ENCODE data around the gene KIAA0513.

Gene KIAA0513

DNA sequence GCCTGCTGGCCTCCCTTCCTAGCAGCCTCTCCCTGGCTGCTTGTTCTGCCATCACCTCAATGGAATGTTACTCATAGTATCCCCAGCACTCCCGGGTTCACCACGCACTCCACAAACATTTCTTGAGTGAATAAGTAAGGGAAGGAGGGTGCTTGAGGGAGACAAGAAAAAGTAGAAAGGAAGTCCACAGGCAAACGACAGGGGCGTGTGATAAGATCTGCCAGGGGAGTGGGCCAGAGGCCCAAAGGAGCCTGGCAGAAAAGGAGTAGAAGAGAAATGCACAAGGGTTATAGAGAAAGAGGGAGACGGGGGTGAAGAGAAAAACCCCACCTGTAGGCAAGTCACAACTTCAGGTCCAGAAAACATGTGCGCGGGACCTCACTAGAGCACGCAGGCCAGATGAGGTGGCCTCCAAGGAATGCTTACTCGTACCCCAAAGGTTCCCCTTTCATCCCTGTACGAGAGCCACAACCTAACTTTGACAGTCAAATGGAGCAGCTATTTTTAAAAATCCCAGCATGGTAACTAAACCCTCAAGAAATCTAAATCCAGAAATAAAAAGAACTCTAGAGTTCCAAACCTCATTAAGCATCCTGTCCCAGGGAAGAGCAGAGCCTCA, 22.9 kb upstream of the KIAA0513 start:
- peak; percentile 89 for DNase-seq (ENCODE audit: low spot score)

DNA sequence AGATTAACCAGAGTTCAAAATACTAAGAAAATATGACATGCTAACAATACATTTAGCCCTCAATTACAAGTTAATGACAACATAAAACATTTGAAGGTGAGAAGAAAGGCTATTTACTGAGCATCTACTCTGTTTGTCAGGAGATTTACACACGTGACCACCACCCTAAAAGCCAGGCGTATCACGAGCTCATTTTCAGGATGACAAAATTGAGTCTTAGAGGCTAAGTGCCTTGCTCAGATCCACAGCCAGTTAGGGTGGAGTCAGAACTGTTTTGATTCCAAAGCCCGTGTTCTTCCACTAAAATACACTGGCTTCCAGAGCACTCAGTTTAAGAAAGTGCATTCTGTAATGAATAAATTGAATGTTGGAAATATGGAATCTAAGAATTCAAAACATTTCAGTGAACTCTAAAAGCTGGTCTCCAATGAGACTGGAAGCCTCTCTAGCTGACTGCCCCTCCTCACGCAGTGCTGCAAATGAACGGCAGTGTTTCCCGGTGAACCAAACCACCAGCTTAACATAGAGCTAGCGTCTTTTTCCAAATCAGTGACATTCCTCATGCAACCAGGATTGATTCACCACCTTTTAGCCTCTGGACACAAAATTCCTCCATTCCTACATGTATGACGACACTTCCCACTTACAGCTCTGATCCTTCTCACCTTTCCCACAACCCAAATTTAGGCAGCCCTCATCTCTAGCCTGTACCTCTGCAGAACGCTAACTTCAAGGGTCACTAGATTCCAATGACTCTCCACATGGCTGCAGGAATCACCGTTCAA, 22.1 kb upstream of the KIAA0513 start:
- peak; percentile 57 for DNase-seq (ENCODE audit: low spot score)

DNA sequence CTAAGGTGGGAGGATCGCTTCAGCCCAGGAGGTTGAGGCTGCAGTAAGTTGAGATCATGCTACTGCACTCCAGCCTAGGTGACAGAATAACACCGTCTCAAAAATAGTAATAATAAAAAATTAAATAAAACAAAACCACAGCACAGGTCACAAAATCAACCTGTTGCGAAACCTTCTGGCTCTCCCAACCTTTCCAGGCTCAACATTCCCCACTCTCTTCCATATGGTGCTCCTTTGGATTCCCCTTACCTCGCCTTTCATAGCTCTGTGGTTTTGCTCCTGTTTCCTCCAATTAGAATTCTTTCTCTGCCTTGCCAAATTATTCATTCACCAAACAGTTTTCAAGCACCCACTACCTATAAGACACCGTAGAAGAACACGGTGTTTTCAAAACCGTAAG, 21.0 kb upstream of the KIAA0513 start:
- DNase-seq (ENCODE audit: low spot score), result no peak

DNA sequence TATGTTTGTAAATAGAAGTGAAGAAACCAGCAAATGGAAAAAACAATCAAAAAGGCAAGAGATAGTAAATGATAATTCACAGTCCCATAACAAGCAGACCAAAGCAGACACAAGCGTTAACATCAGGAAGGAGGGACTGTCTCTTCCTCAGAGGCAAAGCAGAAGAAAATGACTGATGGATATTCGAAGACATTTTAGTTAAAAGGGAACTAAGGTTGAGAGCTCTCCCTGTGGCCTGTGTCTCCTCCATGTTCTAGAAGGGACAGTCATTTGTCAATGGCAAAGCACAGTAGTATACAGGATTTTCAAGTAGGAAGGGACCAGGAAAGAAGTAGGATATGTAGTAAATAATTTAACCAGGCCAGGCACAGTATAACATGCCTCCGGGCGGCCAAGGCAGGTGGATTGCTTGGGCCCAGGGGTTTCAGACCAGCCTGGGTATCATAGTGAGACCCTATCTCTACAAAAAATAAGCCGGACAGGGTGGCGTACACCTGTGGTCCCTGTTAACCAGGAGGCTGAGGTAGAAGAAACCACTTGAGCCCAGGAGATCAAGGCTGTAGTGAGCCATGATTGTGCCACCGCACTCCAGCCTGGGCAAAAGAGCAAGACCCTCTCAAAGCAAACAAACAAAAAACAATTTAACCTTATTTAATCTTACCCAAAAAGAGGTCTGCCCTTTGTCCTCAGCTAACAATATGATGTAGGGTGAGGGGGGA, 19.9 kb upstream of the KIAA0513 start:
- no peak for DNase-seq (ENCODE audit: low spot score)

DNA sequence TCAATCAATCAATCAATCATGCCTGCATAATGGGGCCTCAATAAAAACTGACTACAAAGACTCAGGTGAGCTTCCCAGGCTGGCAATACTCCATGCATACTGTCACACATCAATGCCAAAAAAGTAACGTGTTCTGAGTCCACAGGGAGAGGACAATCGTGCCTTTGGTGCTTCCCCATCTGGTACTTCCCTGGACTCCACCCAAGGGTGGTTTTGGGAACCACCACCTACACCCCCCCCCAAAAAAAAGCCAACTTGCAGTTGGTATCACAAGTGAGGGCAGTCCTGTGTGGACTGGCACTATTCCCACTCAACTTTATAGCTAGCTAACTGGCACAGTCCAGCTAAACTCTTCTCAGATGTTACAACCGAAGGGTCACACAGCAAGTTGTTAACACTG, 19.3 kb upstream of the KIAA0513 start:
- DNase-seq (ENCODE audit: low spot score), result no peak

DNA sequence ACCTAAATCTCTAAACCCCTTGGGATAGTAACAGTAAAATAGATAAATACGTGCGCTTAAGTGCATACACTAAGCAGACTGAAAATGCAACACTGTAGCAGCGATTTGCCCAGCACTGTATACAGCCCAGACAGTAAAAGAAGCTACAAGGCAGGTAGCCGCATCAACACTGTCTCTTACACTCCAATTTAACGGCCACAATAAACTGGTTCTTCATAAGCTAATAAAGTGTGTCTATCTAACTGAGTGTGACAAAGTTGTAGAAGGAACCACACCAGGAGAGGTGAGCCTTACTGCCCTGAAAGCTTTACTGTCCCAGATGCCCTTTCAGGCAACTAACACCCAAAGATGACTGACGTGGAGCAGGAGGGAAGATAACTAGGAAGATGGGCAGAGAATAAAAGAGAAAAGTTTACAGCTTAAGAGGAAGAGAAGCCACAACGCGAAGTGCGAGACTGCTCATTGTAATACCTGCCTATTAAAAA, 17.1 kb upstream of the KIAA0513 start:
- DNase-seq (ENCODE audit: low spot score), result no peak

DNA sequence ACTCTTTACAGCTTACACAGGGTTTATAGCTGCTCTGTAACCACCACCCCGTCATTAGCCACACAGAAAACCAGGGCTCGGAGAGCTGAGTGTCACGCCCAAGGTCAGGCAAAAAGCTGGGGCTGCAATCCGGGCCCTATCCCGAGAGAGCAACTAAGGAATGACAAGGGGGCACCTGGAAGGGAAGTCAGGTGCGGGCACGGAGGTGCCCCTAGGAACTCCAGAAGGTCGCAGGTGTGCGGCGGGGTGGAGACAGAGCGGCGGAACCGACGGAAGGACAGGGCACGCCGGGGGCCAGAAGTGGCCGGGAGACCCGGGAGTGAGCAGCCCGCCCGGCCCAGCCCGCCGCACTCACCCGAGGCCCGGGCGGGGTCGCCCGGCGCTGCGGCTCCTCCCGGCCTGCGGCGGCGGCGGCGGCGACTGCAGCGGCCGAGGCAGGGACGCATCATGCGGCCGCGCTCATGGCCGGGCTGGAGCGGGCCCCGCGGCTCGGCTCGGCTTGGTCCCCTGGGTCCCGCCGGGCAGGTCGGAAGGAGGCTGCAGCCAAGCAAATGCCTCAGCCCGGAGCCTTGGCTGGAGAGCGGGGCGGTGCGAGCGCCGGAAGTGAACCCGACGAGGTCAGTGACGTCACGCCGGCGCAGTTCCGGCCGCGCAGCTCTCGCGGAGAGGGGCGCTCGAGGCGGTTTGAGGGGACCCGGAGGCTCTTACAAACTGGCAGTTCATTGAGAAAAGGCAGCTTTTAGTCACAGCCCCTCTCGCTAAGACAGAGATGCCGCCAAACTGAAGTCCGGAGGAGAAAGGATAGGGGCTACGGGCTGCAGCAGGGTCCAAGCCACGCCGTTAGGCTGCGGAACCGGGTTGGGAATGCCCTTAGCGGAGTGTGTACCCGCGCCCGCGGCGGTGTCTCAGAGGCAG, 16.4 kb upstream of the KIAA0513 start, which contains the start of gene ZDHHC7:
Gene ZDHHC7, minus strand, starts transcription at position 605 of the 915 bp plus-strand sequence. CDS start 20,917 bp downstream, outside the sequence.
- peak; percentile 94 for DNase-seq (ENCODE audit: low spot score)

DNA sequence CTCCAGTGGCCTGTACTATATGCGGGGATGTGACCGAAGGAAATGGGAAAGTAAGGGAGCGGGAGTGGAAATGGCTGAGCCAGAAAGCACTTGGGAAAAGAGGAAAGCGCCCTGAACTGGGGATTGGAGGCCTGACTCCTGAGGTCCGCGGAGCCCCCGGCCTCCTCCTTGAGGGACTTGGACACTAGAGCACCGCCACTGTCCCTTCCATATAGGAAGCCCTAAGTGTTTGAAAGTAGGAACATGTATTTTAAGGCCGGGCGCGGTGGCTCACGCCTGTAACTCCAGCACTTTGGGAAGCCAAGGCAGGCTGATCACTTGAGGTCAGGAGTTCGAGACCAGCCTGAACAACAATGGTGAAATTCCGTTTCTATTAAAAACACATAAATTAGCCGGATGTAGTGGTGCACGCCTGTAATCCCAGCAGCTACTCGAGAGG, 15.7 kb upstream of the KIAA0513 start:
- DNase-seq (ENCODE audit: low spot score), result no peak

DNA sequence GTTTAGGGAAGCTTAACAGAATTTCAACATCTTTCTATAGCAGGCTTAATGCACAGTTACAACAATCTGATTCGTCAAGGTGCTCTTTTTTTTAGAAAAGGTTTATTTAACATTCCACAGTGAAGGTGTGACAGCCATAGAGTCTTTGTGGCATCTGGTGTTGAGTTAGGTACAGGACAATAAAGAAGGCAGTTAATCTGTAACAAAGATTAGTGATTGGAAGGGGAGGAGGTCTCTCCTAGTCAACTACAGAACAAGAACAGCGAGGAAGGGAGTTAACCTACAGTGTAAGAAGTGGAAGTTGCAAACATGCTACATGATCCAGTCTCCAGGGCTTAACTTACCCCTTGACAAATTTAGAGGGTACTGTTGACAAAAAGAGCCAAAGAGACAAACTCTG, 13.3 kb upstream of the KIAA0513 start:
- DNase-seq (ENCODE audit: low spot score), result no peak

DNA sequence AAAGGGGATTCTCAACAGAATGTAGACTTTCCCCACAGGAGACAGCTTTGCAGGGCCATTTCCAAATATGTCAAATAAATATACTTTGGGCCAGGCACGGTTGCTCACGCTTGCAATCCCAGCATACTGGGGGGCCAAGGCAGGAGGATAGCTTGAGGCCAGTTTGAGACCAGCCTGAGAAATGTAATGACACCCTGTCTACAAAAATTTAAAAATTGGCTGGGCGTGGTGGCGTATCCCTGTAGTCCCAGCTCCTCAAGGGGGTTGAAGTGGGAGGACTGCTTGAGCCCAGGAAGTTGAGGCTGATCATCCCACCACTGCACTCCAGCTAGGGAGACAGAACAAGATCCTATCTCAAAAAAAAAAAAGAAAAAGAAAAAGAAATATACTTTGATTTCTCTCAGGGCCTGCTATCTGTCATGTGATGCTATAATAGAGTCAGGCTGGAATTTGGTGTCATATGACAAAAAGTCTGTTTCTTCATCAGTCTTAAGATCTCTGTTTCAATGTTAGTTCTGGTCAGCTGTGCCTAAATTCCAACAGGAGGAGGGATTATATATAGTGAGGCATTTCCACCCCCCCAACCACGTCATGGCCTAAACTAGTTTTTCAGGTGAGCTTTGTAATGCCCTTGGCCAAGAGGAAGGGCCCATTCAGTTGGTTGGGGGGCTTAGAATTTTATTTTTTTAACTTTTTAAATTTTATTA, 12.0 kb upstream of the KIAA0513 start:
- DNase-seq (ENCODE audit: low spot score), result no peak

DNA sequence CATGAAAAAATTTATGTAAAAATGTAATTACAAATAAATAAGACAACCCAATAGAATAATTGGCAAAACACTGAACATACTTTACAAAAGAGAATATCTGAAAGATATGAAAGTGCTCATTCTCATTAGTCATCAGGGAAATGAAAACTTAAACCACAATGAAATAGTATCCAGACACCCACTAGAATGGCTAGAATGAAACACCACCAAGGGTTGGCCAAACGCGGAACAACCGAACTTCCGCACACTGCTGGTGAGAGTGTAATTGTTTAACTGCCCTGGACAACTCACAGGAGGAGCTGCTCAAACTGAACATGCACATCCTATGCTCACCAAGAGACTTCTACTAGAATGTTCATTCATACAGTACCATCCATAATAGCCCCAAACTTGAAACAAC, 10.4 kb upstream of the KIAA0513 start:
- DNase-seq (ENCODE audit: low spot score), result no peak

DNA sequence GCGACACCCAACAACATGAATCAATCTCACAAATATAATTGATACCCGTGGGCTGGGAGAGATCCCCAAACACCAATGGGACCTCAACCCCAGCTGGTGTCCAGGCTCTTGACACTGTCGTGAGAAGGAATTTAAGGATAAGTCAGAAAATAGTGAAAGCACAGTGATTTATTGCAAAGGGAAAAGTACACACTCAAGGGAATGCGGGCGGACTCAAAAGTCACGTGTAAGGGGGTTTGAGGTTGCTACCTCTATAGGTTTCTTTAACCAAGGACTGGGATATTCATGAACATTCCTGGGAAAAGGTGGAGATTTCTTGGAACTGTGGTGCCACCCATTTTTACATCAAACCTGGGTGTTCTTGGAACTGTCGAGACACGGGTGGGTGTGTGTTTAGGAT, 10.0 kb upstream of the KIAA0513 start:
- no peak for DNase-seq (ENCODE audit: low spot score)

DNA sequence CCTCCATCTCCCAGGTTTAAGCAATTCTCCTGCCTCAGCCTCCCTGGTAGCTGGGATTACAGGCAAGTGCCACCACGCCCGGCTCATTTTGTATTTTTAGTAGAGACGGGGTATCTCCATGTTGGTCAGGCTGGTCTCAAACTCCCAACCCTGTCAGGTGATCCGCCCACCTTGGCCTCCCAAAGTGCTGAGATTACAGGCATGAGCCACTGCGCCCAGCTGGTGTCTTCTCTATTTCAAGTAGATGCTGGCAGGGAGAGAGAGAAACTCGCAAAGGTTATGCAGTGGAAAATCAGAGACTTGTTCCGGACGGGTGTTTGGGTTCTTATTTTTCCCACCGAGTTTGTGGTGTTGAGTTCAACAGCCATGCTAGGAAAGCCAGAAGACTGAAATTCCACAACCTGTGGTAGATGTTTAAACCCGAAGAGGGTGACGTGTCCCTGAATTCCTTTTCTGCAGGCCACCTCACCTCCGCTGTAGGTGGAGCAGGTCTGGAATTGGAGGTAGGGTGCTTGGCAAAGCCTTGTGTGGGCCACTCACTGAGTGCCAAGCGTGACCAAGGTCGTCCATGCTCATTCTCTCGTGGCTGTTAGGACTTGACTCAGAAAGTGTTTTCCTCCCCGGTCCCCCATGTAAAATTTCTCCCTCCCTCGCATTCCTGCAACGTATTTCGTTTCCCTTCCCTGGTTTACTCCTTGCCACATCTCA, 8.9 kb upstream of the KIAA0513 start:
- no peak for DNase-seq (ENCODE audit: low spot score)

DNA sequence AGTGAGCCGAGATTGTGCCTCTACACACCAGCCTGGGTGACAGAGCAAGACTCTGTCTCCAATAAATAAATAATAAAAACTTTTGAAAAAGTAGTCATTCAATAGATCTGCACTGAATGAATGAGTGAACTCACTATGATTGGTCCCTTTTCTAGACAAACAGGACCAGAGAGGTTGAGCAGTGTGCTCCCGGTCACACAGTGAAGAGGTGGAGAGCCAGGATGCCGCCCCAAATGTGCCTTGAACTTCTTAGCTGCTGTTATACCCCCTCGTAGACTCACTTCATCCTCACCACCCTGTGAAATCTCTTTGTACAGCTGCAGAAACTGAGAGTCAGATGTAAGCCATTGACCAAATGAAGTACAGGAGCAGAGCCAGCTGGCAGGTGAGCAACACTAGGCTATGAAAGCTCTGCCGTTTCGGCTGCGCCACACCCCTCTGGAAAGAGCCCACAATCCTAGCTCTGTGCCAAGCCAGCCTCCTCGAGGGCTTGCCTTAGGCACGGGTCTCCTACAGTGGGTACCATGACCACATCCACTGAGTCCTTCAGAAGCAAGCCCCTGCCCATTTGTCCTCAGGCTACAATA, 7.8 kb upstream of the KIAA0513 start:
- DNase-seq (ENCODE audit: low spot score), result peak; percentile 39

DNA sequence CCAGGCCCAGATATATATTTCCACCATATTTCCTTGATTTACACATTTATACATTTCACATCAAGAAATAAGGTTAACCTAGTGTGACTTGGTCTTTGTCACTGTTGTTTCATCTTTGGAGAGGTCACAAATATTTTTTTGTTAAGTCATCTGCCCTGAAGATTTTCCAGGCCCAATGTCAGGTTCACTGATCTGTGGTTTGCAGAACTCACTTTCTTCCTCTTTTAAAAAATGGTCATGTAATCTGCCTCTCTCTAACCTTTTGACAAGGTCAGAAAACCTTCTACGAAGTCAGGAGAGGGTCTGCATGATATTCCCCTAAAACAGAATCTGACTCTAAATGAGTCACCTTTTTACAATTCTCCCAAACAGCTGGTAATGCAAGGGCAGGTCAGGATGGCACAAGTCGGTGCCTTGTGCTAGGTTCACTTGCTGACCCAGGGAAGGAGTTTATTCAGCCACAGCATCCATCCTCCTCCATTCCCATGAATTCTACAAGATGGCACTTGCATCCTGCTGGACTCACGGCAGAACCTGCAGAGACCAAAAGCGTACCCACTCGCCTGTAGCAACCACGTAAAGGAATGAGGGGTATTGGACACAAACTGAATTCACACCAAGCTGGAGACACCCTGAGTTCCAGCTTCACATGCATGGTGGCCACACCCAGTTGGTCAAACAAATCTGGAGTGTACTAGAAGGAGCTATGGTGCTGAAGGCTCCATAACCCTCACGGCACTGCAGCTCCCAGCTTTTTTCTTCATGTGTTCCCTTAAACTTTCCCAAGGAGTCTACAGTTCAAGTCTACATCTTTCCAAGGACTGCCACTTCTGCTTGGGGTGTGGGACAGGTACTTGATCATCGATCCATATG, 1.6 kb upstream of the KIAA0513 start:
- DNase-seq (ENCODE audit: low spot score), result no peak

DNA sequence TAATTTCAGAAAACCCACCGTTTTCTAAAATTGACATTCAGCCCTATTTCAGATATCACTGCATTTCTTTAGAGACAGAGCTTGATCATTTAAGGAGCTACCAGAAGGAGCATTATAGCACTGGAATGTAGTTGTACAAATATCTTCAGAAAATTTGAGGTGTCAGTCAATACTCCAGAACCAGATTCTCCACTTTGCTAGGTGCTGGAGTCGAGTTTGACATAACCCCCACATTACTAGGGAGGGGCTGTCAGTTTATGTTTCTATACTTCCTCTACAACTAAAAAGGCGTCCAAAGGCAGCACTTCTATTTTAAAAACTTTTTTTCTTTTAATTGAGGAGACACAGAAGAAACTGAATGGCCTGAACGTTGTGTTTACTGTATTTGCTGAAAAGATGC, 892 bp upstream of the KIAA0513 start:
- DNase-seq (ENCODE audit: low spot score), result no peak

DNA sequence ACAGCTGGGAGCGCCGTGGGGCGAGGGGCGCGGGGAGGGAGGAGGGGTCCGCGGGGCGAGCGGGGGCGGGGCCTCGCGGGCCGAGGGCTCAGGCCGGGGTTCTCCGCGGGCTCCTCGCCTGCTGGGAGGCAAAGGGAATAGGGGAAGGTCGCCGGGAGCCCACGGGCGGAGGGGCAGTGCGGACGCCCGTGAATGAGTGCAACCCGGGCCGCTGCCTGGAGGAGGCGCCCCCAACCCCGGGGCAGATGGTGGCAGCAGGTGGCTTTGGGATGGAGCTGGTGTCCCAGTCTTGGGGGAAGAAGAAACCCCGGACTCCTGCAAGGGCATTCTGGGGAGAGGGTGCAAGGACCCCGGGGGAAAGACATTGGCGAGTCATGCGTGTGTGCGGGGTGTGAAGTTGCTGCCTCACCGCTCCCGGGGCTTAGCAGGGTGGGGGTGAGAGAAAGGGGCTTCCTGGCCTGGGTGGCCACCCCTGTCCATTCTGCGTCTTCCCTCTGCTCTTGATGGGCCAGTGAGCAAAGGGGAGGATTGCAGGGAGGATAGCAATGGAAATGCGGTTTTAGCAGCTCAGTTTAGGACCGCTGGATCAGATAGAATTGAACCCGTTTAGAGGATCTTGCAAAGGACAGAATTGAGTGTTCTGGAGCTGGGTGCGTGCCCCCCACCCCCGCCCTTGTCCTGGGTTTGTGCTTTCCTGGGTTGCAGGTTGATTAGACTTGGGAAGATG, 526 bp downstream of the KIAA0513 start:
- peak; percentile 21 for DNase-seq (ENCODE audit: low spot score)

DNA sequence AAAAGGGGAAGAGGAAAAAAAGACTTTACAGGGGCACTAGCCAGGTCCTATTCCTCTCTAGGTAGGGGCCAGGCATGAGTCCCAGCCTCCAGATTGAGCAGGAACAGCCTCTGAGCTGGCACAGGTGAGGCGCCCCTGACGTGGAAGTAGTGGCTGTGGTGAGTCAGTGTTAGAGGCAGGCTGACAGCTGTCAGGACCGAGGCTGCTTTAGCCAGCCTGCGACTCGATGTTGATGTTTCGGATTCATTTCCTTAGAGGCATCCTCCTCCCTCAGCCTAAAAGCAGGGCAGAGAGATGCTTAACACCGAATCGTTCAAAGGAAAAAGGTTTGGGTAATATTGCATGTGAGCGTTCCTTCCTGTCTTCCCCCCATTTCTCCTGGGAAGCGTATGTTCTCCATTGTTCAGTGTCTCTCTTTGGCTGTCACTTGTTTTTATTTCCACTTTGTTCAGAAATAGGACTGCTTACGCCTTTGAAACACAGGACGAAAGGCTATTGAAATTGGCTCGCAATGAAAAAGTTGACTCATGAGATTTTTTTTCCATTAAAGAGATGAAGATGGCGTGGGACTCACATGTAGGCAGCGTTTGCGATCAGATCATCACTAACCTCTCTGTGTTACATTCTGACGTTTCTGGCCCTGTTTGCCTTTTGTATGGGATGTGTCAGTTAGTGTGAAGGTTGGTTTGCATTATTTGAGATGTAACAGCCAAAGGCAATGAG, 1.3 kb downstream of the KIAA0513 start:
- DNase-seq (ENCODE audit: low spot score), result peak; percentile 46

Data from AG20443 (cell line).